Activated CD8-positive, alpha-beta memory T cell treated with anti-CD3 and anti-CD28 coated beads, Interleukin-2, amount 10 ng/mL, durations not matched to agents 7 days and 5 days (primary cell): ENCODE measurements around the gene EMILIN3. TPM values are rescaled to one million over a fixed set of nuclear protein-coding genes. Genes with fewer than 3 reads are reported as not detected.
"Not testable (repeated sequence)": the region's sequence is repeated elsewhere in the genome, so short reads cannot be mapped to it uniquely, and the experiment has no call there.

Source experiments
- ATAC-seq: fragments of 150-1000 bp; cut with Tn5 transposase; one replicate; pipeline ENCODE4 v1.10.0; 2021; ENCODE audit warnings: moderate library complexity
- CTCF ChIA-PET: fragments of 350-600 bp; sonication (Branson Sonifier 250); formaldehyde crosslinking; loops from one replicate; lab custom pipeline; 2021; ENCODE audit warnings: antibody characterized with exemption; lab: Charles Lee
- DNase-seq: peaks from one replicate; pipeline ENCODE4 v3.0.0-alpha.2; 2020
- H3K27ac Mint-ChIP-seq: one replicate; pipeline ENCODE4 v1.8.0; 2021; ENCODE audit warnings: mild to moderate bottlenecking, mixed read lengths
- H3K27me3 Mint-ChIP-seq: one replicate; pipeline ENCODE4 v1.8.0; 2021; ENCODE audit warnings: mixed read lengths
- H3K36me3 Mint-ChIP-seq: one replicate; pipeline ENCODE4 v1.8.0; 2021; ENCODE audit warnings: mild to moderate bottlenecking, mixed read lengths
- H3K4me1 Mint-ChIP-seq: one replicate; pipeline ENCODE4 v1.8.0; 2021; ENCODE audit warnings: mixed read lengths
- H3K4me3 Mint-ChIP-seq: one replicate; pipeline ENCODE4 v1.8.0; 2021; ENCODE audit warnings: mild to moderate bottlenecking, moderate library complexity, mixed read lengths
- H3K9me3 Mint-ChIP-seq: one replicate; pipeline ENCODE4 v1.8.0; 2022; ENCODE audit warnings: low read depth, mixed read lengths
- total RNA-seq, 2 experiments: library from RNA; stranded (reverse); gene quantifications; one replicate each; pipeline ENCODE4 v1.2.3, GENCODE V29; 2021

The EMILIN3 gene
- total RNA-seq, 2 experiments from 2014 or later, result not detected

GRCh38 chr20:41330343-41330720 lies 36.3 kb downstream of the EMILIN3 start:
- no peaks in the 10 kb centered on the region for H3K9me3 Mint-ChIP-seq
- CTCF ChIA-PET, result interaction anchor here (1.1 to 2.7 kb wide), 6 partner anchors 9 to 362 kb away, joined by 3 to 26 read pairs (median 5); partner anchors contain the start of gene LPIN3
- peaks cover 3% of the 10 kb centered on the region for H3K27me3 Mint-ChIP-seq
- no peak for DNase-seq
- no peak for ATAC-seq
- H3K4me1 Mint-ChIP-seq, result peaks cover 14% of the 10 kb centered on the region
- no peak overlapping the region for H3K27ac Mint-ChIP-seq
- no peaks in the 10 kb centered on the region for H3K36me3 Mint-ChIP-seq
- H3K4me3 Mint-ChIP-seq, result no peak overlapping the region

DNA sequence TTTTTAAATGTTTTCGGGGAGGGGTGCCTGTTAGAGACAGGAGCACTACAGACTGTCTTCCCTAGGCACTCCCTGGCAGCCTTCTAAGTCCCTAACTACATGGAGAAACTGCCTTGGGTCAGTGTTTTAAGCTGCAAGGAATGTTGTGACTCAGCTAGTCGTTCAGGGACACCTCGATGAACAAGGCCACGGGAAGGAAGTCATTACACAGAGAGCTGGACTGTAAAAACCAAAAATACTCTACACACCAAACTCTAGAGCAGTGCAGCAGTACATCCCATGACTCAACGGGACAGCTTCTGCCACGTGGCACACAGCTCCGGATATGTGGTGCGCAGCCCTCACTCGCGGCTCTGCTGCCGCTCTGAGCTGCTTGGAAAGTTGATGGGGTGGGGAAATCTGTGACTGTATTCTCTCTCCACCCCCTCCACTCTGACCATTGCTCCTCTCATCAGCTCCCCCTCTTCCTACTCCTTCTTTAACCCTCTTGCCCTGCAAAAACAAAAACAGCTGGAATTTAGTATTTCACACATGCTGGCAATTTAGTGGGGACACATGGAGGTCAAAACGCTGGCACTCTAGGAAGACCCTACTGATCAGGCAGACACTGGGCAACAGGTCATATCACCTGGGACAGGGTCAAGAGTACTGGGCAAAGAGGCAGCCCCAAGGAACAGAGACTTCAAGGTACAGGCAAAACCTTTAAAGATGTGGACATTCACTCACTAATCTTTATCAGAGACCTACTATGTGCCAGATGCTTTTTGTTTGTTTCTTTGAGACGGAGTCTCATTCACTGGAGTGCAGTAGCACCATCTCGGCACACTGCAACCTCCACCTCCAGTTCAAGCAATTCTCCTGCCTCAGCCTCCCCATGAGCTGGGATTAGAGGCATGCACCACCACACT lies 36.9 kb downstream of the EMILIN3 start:
- ATAC-seq (peak; percentile 100), DNase-seq (peak; percentile 81)
- Mint-ChIP-seq H3K4me3 (no peak overlapping the region), H3K9me3 (no peaks in the 10 kb centered on the region), H3K4me1 (peaks cover 14% of the 10 kb centered on the region), H3K27ac (peak overlapping the region; percentile 61), H3K36me3 (no peaks in the 10 kb centered on the region), H3K27me3 (peaks cover 3% of the 10 kb centered on the region)
- CTCF ChIA-PET, result interaction anchor here (0.6 to 2.7 kb wide), 13 partner anchors 8 to 367 kb away, joined by 3 to 26 read pairs (median 3); partner anchors contain the start of gene LPIN3

GRCh38 chr20:41327178-41327577 lies 39.4 kb downstream of the EMILIN3 start:
- no peaks in the 10 kb centered on the region for H3K36me3 Mint-ChIP-seq
- CTCF ChIA-PET, result interaction anchor here (1.0 kb wide), 1 partner anchor 185 kb away, joined by 3 read pairs; no protein-coding TSS in a partner anchor
- ATAC-seq (no peak), DNase-seq (no peak)
- H3K4me1 Mint-ChIP-seq, result peaks cover 14% of the 10 kb centered on the region
- H3K27ac Mint-ChIP-seq, result no peak overlapping the region
- no peaks in the 10 kb centered on the region for H3K9me3 Mint-ChIP-seq
- no peak overlapping the region for H3K4me3 Mint-ChIP-seq
- H3K27me3 Mint-ChIP-seq, result peaks cover 2% of the 10 kb centered on the region

- Mint-ChIP-seq H3K27ac (no peak overlapping the region), H3K4me1 (peaks cover 17% of the 10 kb centered on the region), H3K9me3 (no peaks in the 10 kb centered on the region), H3K36me3 (no peaks in the 10 kb centered on the region), H3K27me3 (peaks cover 6% of the 10 kb centered on the region), H3K4me3 (no peak overlapping the region)
- ATAC-seq (no peak), DNase-seq (no peak)
- CTCF ChIA-PET, result interaction anchor here (0.8 to 2.7 kb wide), 3 partner anchors 9 to 162 kb away, joined by 3 to 6 read pairs (median 3); no protein-coding TSS in a partner anchor
Measured at GRCh38 chr20:41320976-41321375, 45.6 kb downstream of the EMILIN3 start.

- CTCF ChIA-PET, result no interaction called here
- H3K27ac Mint-ChIP-seq, result no peak overlapping the region
- H3K9me3 Mint-ChIP-seq, result no peaks in the 10 kb centered on the region
- DNase-seq (no peak), ATAC-seq (no peak)
- H3K4me3 Mint-ChIP-seq, result no peak overlapping the region
- H3K4me1 Mint-ChIP-seq, result peaks cover 20% of the 10 kb centered on the region
- H3K36me3 Mint-ChIP-seq, result no peaks in the 10 kb centered on the region
- H3K27me3 Mint-ChIP-seq, result peaks cover 6% of the 10 kb centered on the region
Measured at GRCh38 chr20:41320441-41320840, 46.2 kb downstream of the EMILIN3 start.

DNA sequence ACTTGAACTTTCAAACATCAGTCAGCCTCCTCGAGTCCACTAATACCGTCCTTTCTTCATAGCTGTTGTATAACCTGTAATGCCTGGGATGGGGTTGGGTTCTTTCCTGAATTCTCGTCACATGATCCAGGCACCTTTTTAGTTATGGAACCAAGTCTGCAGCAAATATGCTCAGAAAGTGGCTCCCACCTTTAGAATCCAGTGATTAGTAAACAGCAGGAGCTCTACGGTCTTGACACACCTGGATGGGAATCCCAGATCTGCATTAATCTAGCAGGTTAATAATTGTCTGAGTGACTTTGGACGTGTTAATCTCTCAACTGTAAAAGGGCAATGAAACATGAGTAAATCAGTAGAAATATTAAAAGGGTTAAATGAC lies 48.4 kb downstream of the EMILIN3 start:
- ATAC-seq, result no peak
- DNase-seq, result no peak
- H3K27me3 Mint-ChIP-seq, result peaks cover 6% of the 10 kb centered on the region
- peak overlapping the region; percentile 63 for H3K27ac Mint-ChIP-seq
- H3K4me3 Mint-ChIP-seq, result peak overlapping the region; percentile 48
- peaks cover 25% of the 10 kb centered on the region for H3K4me1 Mint-ChIP-seq
- CTCF ChIA-PET, result interaction anchor here (1.1 to 2.3 kb wide), 5 partner anchors 12 to 183 kb away, joined by 3 to 8 read pairs (median 6); no protein-coding TSS in a partner anchor
- H3K36me3 Mint-ChIP-seq, result no peaks in the 10 kb centered on the region
- H3K9me3 Mint-ChIP-seq, result no peaks in the 10 kb centered on the region

DNA sequence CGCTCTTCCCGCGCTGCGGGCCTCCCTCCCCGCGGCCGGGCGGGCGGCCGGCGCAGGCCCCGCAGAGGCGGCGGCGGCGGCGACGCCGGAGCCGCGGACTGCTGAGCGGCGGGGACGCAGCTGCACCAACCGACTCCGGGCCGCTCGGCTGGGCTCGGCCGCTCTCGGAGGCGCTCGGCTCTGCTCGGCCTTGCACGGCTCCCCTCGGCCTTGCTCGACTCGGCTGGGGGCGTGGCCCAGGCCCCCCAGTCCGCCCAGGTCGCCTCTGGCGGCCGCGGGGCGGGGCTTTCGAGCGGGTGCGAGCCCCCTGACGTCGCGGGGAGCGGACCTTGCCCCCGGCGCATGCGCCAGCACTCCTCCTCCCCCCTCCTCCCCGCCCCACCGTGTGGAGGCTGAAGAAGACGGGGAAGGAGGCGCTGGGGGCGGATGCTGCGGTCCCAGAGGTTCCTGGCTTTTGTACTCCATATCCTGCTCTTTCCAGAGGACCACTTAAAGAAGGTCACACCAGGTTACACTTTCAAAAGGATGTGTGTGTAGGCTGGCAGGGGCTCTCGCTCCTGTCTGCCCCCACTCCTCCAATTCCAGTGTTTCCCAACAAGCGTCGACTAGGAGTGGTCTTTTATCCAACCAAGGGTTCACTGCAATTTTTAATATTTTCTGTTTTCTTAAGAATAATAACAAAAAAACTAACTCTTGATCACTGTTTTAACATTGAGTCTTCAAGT lies 48.9 kb downstream of the EMILIN3 start, which contains the start of gene ZHX3:
TSS of gene ZHX3 (minus strand) at position 186 of the 725 bp plus-strand sequence. CDS start 112,815 bp downstream, outside the sequence.
- Mint-ChIP-seq H3K9me3 (no peaks in the 10 kb centered on the region), H3K4me3 (peak within 1 kb of the TSS; percentile 81), H3K36me3 (no peaks in the 10 kb centered on the region), H3K27me3 (peaks cover 6% of the 10 kb centered on the region), H3K27ac (peak within 1 kb of the TSS; percentile 84), H3K4me1 (peaks cover 25% of the 10 kb centered on the region)
- DNase-seq (peak; percentile 98), ATAC-seq (peak; percentile 99)
- CTCF ChIA-PET, result interaction anchor here (1.0 to 2.3 kb wide), 6 partner anchors 8 to 327 kb away, joined by 3 to 8 read pairs (median 6); no protein-coding TSS in a partner anchor

DNA sequence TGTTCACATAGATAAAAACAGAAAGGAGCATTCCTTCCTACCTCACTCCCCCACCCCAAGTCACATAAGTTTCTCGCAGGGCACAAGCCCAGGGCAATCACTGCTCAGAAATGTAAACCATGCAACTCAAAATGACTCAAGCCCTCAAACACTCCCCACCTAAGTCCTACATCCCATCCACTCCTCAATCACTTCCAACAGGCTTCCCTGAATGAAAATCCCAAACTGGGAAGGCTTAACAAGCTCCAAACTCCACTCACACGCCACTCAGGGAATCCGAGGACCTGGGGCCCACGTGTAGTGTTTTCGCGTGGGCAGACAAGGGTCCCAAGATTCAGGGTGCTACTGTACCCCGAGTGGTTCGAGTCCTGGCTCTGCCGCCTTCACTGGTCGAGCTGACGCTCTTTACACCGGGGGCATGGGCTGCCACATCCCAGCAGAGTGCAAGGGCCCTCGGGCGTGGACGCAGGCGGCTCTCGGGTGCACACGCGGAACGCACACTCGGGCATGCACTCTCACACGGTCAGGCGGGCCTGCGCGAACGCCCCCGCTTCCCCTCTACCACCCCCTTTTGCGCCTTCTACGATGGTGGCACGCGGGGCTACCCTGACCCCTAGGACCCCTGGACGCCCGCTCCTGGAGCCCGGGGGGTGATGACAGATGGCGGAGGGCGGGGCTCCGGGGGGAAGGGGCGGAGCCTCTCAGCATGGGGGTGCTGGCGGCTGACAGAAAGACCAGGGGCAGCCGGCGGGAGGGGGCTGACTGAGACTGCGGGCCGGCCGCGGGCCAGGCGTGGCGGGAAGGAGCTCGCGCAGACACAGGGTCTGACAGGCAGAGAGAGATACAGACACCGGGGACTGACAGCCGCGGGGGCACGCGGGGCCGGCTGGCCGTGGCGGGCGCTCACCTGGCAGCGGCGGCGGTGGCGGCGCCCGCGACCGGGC lies 49.7 kb downstream of the EMILIN3 start:
- peak overlapping the region; percentile 84 for H3K27ac Mint-ChIP-seq
- H3K4me3 Mint-ChIP-seq, result peak overlapping the region; percentile 81
- ATAC-seq (peak; percentile 75), DNase-seq (peak; percentile 86)
- peaks cover under 1% of the 10 kb centered on the region for H3K36me3 Mint-ChIP-seq
- H3K27me3 Mint-ChIP-seq, result peaks cover 6% of the 10 kb centered on the region
- peaks cover 25% of the 10 kb centered on the region for H3K4me1 Mint-ChIP-seq
- CTCF ChIA-PET, result interaction anchor here (1.0 to 2.3 kb wide), 6 partner anchors 9 to 326 kb away, joined by 3 to 8 read pairs (median 4); partner anchors contain the start of gene LPIN3
- no peaks in the 10 kb centered on the region for H3K9me3 Mint-ChIP-seq

- Mint-ChIP-seq H3K4me3 (peak overlapping the region; percentile 81), H3K9me3 (no peaks in the 10 kb centered on the region), H3K36me3 (peaks cover 2% of the 10 kb centered on the region), H3K27ac (no peak overlapping the region), H3K4me1 (peaks cover 25% of the 10 kb centered on the region), H3K27me3 (peaks cover 6% of the 10 kb centered on the region)
- ATAC-seq (no peak), DNase-seq (no peak)
- CTCF ChIA-PET, result interaction anchor here (1.2 to 1.9 kb wide), 4 partner anchors 10 to 181 kb away, joined by 3 to 6 read pairs (median 4); partner anchors contain the start of gene LPIN3
Measured at GRCh38 chr20:41316051-41316450, 50.6 kb downstream of the EMILIN3 start.

GRCh38 chr20:41314386-41314785 lies 52.2 kb downstream of the EMILIN3 start:
- no peaks in the 10 kb centered on the region for H3K9me3 Mint-ChIP-seq
- peaks cover 2% of the 10 kb centered on the region for H3K27me3 Mint-ChIP-seq
- ATAC-seq (no peak), DNase-seq (no peak)
- CTCF ChIA-PET, result no interaction called here
- peaks cover 25% of the 10 kb centered on the region for H3K4me1 Mint-ChIP-seq
- no peak overlapping the region for H3K4me3 Mint-ChIP-seq
- peaks cover 2% of the 10 kb centered on the region for H3K36me3 Mint-ChIP-seq
- H3K27ac Mint-ChIP-seq, result no peak overlapping the region

GRCh38 chr20:41312009-41312408 lies 54.6 kb downstream of the EMILIN3 start:
- not testable (repeated sequence) for H3K4me3 Mint-ChIP-seq, H3K27ac Mint-ChIP-seq, ATAC-seq, DNase-seq, H3K27me3 Mint-ChIP-seq, H3K9me3 Mint-ChIP-seq, H3K36me3 Mint-ChIP-seq
- CTCF ChIA-PET, result interaction anchor here (1.4 kb wide), 1 partner anchor 139 kb away, joined by 4 read pairs; no protein-coding TSS in a partner anchor
- peaks cover 24% of the 10 kb centered on the region for H3K4me1 Mint-ChIP-seq
